Activated CD4-positive, alpha-beta T cell treated with anti-CD3 and anti-CD28 coated beads for 36 hours (primary cell): ENCODE results near the gene IFI27L2. TPM values are rescaled to one million over a fixed set of nuclear protein-coding genes. Genes with fewer than 3 reads are reported as not detected.

Experiments used
- ATAC-seq: fragments of 200-7000 bp; cut with Tn5 transposase; one replicate; pipeline ENCODE4 v1.10.0; 2021; ENCODE audit warnings: mild to moderate bottlenecking, moderate library complexity
- CTCF ChIA-PET: fragments of 350-600 bp; sonication (Branson Sonifier 250); formaldehyde crosslinking; loops from one replicate; lab custom pipeline; 2021; ENCODE audit warnings: antibody characterized with exemption; lab: Charles Lee
- POLR2A ChIA-PET: fragments of 350-600 bp; sonication (Branson Sonifier 250); formaldehyde crosslinking; loops from one replicate; lab custom pipeline; 2021; ENCODE audit warnings: antibody characterized with exemption, inconsistent platforms; lab: Charles Lee
- DNase-seq: peaks from one replicate; pipeline ENCODE4 v3.0.0-alpha.2; 2020
- H3K27ac Mint-ChIP-seq: one replicate; pipeline ENCODE4 v1.8.0; 2021; ENCODE audit warnings: mixed read lengths
- H3K27me3 Mint-ChIP-seq: one replicate; pipeline ENCODE4 v1.8.0; 2021; ENCODE audit warnings: mixed read lengths
- H3K36me3 Mint-ChIP-seq: one replicate; pipeline ENCODE4 v1.8.0; 2021; ENCODE audit warnings: low read depth, mixed read lengths
- H3K4me1 Mint-ChIP-seq: one replicate; pipeline ENCODE4 v1.8.0; 2021; ENCODE audit warnings: mixed read lengths
- H3K4me3 Mint-ChIP-seq: one replicate; pipeline ENCODE4 v1.8.0; 2021; ENCODE audit warnings: mild to moderate bottlenecking, moderate library complexity, mixed read lengths
- H3K9me3 Mint-ChIP-seq: one replicate; pipeline ENCODE4 v1.8.0; 2021; ENCODE audit warnings: low read depth, mixed read lengths
- intact Hi-C, 2 experiments: fragments of 100-400 bp; cut with DNase I in 1 of 2; cut with micrococcal nuclease in 1 of 2; formaldehyde crosslinking; loops; one replicate each; pipeline versions ENCODE4 v1.14.2 to v1.15.1; 2022 to 2024; cut with DNase I, micrococcal nuclease
- total RNA-seq, 2 experiments: library from RNA; stranded (reverse); gene quantifications; one replicate each; pipeline ENCODE4 v1.2.3, GENCODE V29; 2021

The IFI27L2 gene
- total RNA-seq, 2 experiments from 2014 or later: 57.3 to 66.9 TPM

DNA sequence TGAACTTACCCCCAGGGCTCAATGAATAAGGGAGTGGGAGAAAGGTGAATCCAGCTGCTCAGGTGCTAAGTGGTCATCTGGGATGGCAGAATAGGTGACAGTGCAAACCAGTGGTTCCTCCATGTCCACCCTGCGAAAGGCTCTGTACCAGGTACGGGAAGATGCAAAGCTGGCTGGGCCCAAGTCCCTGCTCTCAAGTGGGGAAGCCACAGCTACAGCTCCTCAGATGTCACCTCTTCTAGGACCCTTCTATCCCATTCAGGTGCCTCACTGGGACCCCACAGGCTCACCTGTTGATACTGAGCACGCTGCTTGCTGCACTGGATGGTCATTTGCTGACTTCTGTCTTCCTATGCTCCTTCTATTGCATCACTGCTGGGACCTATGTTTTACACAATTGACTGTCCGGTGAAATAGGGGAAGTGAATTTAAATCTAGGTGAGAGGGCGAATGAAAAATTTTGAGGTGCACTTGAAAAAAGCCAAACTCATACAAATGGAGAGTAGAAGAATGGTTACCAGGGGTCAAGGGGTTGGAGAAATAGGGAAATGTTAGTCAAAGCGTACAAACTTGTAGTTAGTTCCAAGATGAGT, 24.4 kb upstream of the IFI27L2 start:
- Mint-ChIP-seq H3K36me3 (no peaks in the 10 kb centered on the region), H3K27ac (no peak overlapping the region), H3K27me3 (peaks cover 6% of the 10 kb centered on the region), H3K4me1 (peaks cover 26% of the 10 kb centered on the region), H3K9me3 (no peaks in the 10 kb centered on the region), H3K4me3 (no peak overlapping the region)
- ATAC-seq: no peak
- DNase-seq: no peak
- intact Hi-C loops: no loop called here
- CTCF ChIA-PET: interaction anchor here (1.0 to 2.7 kb wide), 2 partner anchors 17 to 22 kb away, joined by 3 to 12 read pairs; no protein-coding TSS in a partner anchor
- POLR2A ChIA-PET: interaction anchor here (0.7 kb wide), 1 partner anchor 17 kb away, joined by 3 read pairs; no protein-coding TSS in a partner anchor

DNA sequence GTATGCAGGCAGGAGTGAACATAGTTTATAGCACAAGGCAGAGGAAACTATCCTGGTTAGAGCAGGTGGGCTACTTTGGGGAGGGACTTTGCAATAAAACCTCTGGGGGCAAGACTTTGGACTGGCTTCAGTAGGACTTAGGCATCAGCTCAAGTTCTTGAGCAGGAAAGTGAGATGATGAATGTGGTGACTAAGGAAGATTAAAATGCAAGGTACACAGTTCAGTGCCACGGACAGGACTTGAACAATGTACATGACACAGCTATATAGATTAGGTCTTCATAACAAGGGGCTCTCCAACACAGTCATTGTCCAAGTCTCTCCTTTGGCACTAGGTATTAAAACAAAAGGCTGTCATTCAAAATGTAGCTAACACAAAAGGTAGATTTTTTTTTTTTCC, 23.3 kb upstream of the IFI27L2 start:
- ChIA-PET POLR2A (no interaction called here), CTCF (interaction anchor here (1.1 to 2.7 kb wide), 2 partner anchors 10 to 16 kb away, joined by 4 to 12 read pairs; no protein-coding TSS in a partner anchor)
- H3K27ac Mint-ChIP-seq: no peak overlapping the region
- peaks cover 6% of the 10 kb centered on the region for H3K27me3 Mint-ChIP-seq
- H3K36me3 Mint-ChIP-seq: no peaks in the 10 kb centered on the region
- DNase-seq (no peak), ATAC-seq (no peak)
- intact Hi-C loops: no loop called here
- peaks cover 14% of the 10 kb centered on the region for H3K4me1 Mint-ChIP-seq
- H3K9me3 Mint-ChIP-seq: no peaks in the 10 kb centered on the region
- H3K4me3 Mint-ChIP-seq: no peak overlapping the region

DNA sequence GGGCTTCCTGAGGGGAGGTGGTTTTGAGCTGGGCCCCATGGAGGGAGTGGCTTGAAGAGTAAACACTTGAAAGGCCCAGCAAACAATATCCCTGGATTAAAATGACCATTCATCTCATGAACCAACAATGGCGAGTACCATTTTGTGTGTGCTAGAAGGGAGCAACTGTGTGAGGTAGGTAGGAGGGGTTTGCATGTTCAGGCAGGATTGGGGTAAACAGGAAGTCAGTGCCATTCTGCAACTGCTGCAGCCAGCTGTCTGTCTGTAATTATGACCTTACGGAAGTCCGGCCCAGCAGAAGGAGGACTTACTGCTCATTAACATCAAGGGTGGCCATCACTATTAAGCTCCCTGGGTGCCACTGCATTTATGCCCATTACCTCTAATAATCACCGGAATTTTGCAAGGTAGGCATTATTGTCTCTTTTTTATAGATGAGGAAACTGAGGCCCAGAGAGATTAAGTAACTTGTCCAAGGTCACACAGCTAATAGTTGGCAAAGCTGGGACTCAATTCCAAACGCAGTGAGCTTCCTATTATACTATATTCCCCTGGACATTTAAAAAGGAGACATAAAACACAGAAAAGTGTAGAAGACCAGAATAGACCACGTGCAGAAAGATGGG, 16.6 kb upstream of the IFI27L2 start:
- intact Hi-C loops: no loop called here
- Mint-ChIP-seq H3K36me3 (no peaks in the 10 kb centered on the region), H3K9me3 (no peaks in the 10 kb centered on the region), H3K4me1 (peaks cover 16% of the 10 kb centered on the region), H3K27ac (no peak overlapping the region), H3K27me3 (peaks cover 3% of the 10 kb centered on the region), H3K4me3 (no peak overlapping the region)
- DNase-seq (no peak), ATAC-seq (no peak)
- ChIA-PET CTCF (interaction anchor here (1.4 to 2.0 kb wide), 2 partner anchors 9 to 13 kb away, joined by 4 to 11 read pairs; no protein-coding TSS in a partner anchor), POLR2A (no interaction called here)

DNA sequence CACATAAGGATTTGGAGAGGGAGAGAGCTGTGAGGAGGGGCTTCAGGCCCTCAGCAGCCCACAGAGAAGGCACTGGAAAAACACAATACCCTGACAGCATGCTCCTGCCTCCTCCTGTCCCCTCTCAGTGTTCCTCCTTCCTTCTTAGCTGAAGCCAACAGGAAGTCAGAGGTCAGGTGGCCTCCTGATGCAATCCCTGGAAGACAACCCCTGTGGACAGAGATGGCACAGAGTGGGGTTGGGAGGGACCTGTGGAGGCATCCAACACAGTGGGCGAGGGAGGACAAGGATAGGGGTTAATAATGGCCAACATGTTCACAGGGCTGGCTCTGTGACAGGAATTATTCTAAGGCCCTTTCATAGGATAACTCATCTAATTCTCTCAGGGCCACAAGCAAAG, 15.4 kb upstream of the IFI27L2 start:
- DNase-seq (no peak), ATAC-seq (no peak)
- POLR2A ChIA-PET: no interaction called here
- Mint-ChIP-seq H3K27ac (no peak overlapping the region), H3K9me3 (no peaks in the 10 kb centered on the region), H3K36me3 (no peaks in the 10 kb centered on the region), H3K27me3 (no peaks in the 10 kb centered on the region), H3K4me1 (peaks cover 16% of the 10 kb centered on the region), H3K4me3 (no peak overlapping the region)
- intact Hi-C loops: no loop called here
- CTCF ChIA-PET: interaction anchor here (2.0 kb wide), 1 partner anchor 8 kb away, joined by 11 read pairs; no protein-coding TSS in a partner anchor

DNA sequence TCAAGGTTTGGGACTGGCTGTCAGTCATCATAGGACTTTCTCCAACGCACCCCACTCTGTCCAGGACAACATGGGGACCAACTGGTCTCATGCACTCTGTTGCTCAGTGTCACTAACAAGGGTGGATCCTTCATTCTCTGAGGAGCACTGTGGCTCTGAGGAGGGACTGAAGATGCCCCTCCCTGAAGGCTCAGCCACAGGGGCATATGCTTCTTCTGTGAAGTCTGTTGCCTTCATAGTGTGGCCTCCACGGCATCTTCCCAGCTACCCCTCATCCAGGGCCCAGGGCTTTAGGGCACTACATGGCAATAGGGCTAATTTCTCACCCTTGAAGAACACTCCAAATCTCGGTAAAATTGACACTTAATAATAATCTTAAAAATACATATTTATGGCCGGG, 14.3 kb upstream of the IFI27L2 start:
- Mint-ChIP-seq H3K4me1 (peaks cover 16% of the 10 kb centered on the region), H3K36me3 (no peaks in the 10 kb centered on the region), H3K27me3 (no peaks in the 10 kb centered on the region), H3K27ac (no peak overlapping the region), H3K4me3 (no peak overlapping the region), H3K9me3 (no peaks in the 10 kb centered on the region)
- intact Hi-C loops: no loop called here
- ChIA-PET CTCF (interaction anchor here (1.3 to 3.3 kb wide), 3 partner anchors 8 to 107 kb away, joined by 3 to 19 read pairs (median 4); no protein-coding TSS in a partner anchor), POLR2A (no interaction called here)
- DNase-seq (no peak), ATAC-seq (no peak)

DNA sequence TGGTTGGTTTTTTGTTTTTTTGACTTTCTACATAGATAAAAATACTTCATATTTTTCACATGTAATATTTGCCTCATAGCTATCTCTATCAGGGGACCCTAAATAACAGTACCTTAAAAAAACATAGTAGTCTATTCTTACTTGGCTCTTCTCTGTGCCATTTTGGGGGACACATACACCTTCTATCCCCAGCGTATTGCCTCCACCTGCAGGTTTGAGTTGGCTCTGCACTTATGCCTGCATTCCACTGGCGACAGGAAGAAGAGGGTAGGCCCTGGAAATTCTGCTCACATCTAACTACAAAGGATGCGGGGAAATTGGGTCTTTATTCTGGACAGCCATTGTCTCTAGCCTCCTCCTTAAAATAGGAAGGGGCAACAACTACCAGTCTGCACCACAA, 13.8 kb upstream of the IFI27L2 start:
- ChIA-PET POLR2A (interaction anchor here (0.6 to 0.7 kb wide), 2 partner anchors 10 to 27 kb away, joined by 3 to 10 read pairs; no protein-coding TSS in a partner anchor), CTCF (interaction anchor here (0.8 to 3.3 kb wide), 7 partner anchors 9 to 203 kb away, joined by 3 to 19 read pairs (median 4); no protein-coding TSS in a partner anchor)
- H3K9me3 Mint-ChIP-seq: no peaks in the 10 kb centered on the region
- no peaks in the 10 kb centered on the region for H3K27me3 Mint-ChIP-seq
- H3K36me3 Mint-ChIP-seq: no peaks in the 10 kb centered on the region
- no peak overlapping the region for H3K4me3 Mint-ChIP-seq
- DNase-seq: peak; percentile 44
- intact Hi-C loops: no loop called here
- peaks cover 16% of the 10 kb centered on the region for H3K4me1 Mint-ChIP-seq
- no peak overlapping the region for H3K27ac Mint-ChIP-seq
- peak; percentile 60 for ATAC-seq

DNA sequence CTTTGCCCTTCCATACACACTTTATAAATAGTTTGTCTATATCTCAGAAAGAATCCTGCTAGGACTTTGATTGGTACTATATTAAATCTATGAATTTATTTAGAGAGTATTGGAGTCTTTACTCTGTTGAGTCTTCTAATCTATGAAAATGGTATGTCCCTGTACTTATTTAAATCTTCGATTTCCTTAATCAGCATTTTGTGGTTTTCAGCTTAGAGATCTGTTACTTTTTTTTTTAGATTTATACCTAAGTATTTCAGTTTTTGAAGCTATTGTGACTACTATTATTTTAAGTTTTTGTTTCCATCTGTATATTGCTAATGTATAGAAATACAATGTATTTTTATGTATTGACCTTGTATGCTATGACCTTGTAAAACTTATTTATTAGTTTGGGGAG, 13.4 kb upstream of the IFI27L2 start:
- POLR2A ChIA-PET: interaction anchor here (0.6 to 0.7 kb wide), 2 partner anchors 10 to 28 kb away, joined by 3 to 10 read pairs; no protein-coding TSS in a partner anchor
- Mint-ChIP-seq H3K36me3 (no peaks in the 10 kb centered on the region), H3K27ac (no peak overlapping the region), H3K4me1 (peaks cover 16% of the 10 kb centered on the region), H3K4me3 (no peak overlapping the region), H3K27me3 (no peaks in the 10 kb centered on the region), H3K9me3 (no peaks in the 10 kb centered on the region)
- intact Hi-C loops: no loop called here
- DNase-seq: no peak
- CTCF ChIA-PET: interaction anchor here (0.8 to 3.3 kb wide), 8 partner anchors 9 to 203 kb away, joined by 3 to 19 read pairs (median 4); no protein-coding TSS in a partner anchor
- no peak for ATAC-seq

DNA sequence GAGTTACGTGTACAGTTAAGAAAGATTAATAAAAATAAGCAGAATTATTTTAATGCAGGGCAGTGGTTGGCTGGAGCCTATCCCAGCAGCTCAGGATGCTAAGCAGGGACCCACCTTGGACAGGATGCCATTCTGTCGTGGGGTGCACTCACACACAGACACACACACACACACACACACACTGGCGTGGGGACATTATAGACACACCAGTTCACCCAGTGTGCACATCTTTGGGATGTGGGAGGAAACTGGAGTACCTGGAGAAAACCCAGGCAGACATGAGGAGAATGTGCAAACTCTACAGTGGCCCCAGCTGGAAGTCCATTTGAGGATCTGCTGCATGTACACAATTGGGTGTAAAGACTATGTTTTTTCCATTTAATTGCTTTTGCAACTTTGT, 12.8 kb upstream of the IFI27L2 start:
- no peak for ATAC-seq

DNA sequence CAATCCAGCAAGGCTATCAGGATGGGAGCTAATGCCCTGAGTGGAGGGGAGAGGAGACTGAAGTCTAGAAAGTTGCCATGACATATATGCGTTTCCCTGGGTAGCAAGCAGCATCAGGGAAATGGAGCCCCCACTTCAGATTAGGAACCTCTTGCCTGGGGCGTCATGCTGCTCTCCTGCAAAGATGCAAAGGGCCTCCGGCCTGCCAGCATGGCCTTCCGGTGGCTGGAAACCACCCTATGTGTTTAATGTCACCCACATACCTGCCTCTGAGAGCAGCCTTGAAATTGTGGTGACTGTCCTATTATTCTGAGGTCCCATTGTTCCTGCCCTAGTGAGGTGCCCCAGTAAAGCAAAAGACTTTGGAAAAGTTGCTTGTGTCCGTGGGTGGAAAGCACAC, 10.0 kb upstream of the IFI27L2 start:
- Mint-ChIP-seq H3K4me1 (peaks cover 3% of the 10 kb centered on the region), H3K4me3 (no peak overlapping the region), H3K9me3 (no peaks in the 10 kb centered on the region), H3K36me3 (no peaks in the 10 kb centered on the region), H3K27me3 (peaks cover 3% of the 10 kb centered on the region), H3K27ac (no peak overlapping the region)
- POLR2A ChIA-PET: no interaction called here
- intact Hi-C loops: loop anchor here in 1 of 2 experiments (5.0 kb wide), 1 partner anchor 168 kb away; no protein-coding TSS in a partner anchor
- no peak for ATAC-seq
- CTCF ChIA-PET: interaction anchor here (0.7 to 3.6 kb wide), 5 partner anchors 10 to 134 kb away, joined by 3 to 21 read pairs (median 3); partner anchors contain the start of gene IFI27L2
- DNase-seq: no peak

More for the DNA sequence above, 12.8 kb upstream of the IFI27L2 start:
- POLR2A ChIA-PET: no interaction called here
- Mint-ChIP-seq H3K27ac (no peak overlapping the region), H3K36me3 (no peaks in the 10 kb centered on the region), H3K4me1 (peaks cover 12% of the 10 kb centered on the region), H3K9me3 (no peaks in the 10 kb centered on the region), H3K27me3 (no peaks in the 10 kb centered on the region), H3K4me3 (no peak overlapping the region)
- CTCF ChIA-PET: interaction anchor here (0.9 to 3.3 kb wide), 8 partner anchors 10 to 202 kb away, joined by 3 to 19 read pairs (median 4); no protein-coding TSS in a partner anchor
- intact Hi-C loops: no loop called here
- no peak for DNase-seq

DNA sequence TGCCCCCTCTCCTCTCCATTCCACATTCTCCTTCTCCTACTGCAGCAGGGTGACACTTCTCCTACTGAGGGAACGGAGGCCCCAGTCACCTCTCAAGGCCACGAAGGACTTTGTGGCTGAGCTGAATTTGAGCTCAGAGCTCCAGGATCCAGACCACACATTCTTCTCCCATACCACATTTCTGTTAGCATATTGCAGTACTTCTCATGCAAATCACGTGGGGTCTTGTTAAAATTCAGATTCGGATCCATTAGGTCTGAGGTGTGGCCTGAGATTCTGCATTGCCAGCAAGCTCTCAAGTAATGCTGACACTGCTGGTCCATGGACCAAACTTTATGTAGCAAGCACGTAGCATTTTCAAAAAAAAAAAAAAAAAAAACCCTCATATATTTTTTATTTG, 9.6 kb upstream of the IFI27L2 start:
- Mint-ChIP-seq H3K4me3 (no peak overlapping the region), H3K9me3 (no peaks in the 10 kb centered on the region), H3K4me1 (peaks cover 3% of the 10 kb centered on the region), H3K27me3 (peaks cover 4% of the 10 kb centered on the region), H3K27ac (no peak overlapping the region), H3K36me3 (no peaks in the 10 kb centered on the region)
- ChIA-PET CTCF (interaction anchor here (0.9 to 4.9 kb wide), 5 partner anchors 10 to 104 kb away, joined by 3 to 76 read pairs (median 12); partner anchors contain the start of gene IFI27L2), POLR2A (no interaction called here)
- ATAC-seq: no peak
- DNase-seq: no peak
- intact Hi-C loops: loop anchor here in 1 of 2 experiments (5.0 kb wide), 1 partner anchor 168 kb away; no protein-coding TSS in a partner anchor

DNA sequence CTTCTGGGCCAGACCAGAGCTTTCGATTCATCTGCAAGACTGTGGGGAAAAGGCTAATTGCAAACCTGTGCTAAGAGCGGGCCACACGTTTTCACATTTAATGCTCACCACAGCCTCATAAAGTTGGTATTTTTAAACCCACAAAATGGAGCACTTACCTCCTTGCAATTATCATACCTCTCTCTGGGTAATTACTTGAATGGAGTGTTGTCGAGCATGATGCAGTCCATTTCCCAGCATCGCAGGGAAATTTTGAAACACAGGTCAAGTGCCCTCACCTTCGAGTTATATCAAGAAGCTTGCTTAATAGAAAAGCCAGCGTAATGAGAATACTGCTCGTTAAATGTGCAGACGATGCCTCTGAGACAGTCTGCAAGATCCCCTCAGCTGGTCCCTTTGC, 8.8 kb upstream of the IFI27L2 start:
- no peak for ATAC-seq
- H3K36me3 Mint-ChIP-seq: no peaks in the 10 kb centered on the region
- DNase-seq: no peak
- CTCF ChIA-PET: interaction anchor here (0.8 to 4.9 kb wide), 7 partner anchors 9 to 408 kb away, joined by 3 to 76 read pairs (median 12); partner anchors contain the start of genes DDX24, IFI27L1 and IFI27L2
- no peaks in the 10 kb centered on the region for H3K9me3 Mint-ChIP-seq
- no peak overlapping the region for H3K27ac Mint-ChIP-seq
- peaks cover 6% of the 10 kb centered on the region for H3K27me3 Mint-ChIP-seq
- intact Hi-C loops: loop anchor here in 1 of 2 experiments (5.0 kb wide), 1 partner anchor 169 kb away; no protein-coding TSS in a partner anchor
- POLR2A ChIA-PET: no interaction called here
- H3K4me1 Mint-ChIP-seq: peaks cover 3% of the 10 kb centered on the region
- H3K4me3 Mint-ChIP-seq: no peak overlapping the region
